Stimulated activated CD8-positive, alpha-beta memory T cell treated with anti-CD3 and anti-CD28 coated beads, Interleukin-7, amount 100 ng/mL, for 4 hours (primary cell): ENCODE results near the gene PLEKHG3.

Experiments used
- DNase-seq, 2 donors: peaks; one replicate each; pipeline ENCODE4 v3.0.0-alpha.2; 2020; ENCODE audit warnings: low read depth in 2 of 2

The PLEKHG3 gene

GRCh38 chr14:64725879-64726584 lies 21.8 kb downstream of the PLEKHG3 start:
- no peak for DNase-seq

GRCh38 chr14:64726585-64726890 lies 22.3 kb downstream of the PLEKHG3 start:
- no peak for DNase-seq

DNA sequence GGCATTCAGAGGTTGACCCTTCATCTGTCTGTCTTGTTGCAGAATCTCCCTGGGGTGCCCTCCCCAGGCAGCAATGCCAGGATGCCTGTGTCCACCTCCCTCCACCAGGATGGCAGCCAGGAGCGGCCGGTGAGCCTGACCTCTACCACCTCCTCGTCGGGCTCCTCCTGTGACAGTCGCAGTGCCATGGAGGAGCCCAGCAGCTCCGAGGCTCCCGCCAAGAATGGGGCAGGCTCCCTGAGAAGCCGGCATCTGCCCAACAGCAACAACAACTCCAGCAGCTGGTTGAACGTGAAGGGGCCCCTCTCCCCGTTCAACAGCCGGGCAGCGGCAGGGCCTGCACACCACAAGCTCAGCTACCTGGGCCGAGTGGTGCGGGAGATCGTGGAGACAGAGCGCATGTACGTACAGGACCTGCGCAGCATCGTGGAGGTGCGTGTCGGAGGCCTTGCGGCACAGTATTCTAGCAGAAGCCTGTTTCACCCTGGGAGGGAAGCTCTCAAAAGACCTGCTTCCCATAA lies 23.4 kb downstream of the PLEKHG3 start:
- no peak for DNase-seq

- DNase-seq = no peak
Measured at GRCh38 chr14:64728106-64728505, 23.9 kb downstream of the PLEKHG3 start.

GRCh38 chr14:64728856-64729255 lies 24.6 kb downstream of the PLEKHG3 start:
- DNase-seq = no peak

GRCh38 chr14:64729386-64730060 lies 25.3 kb downstream of the PLEKHG3 start:
- no peak for DNase-seq

- no peak for DNase-seq
Measured at GRCh38 chr14:64730061-64730440, 25.8 kb downstream of the PLEKHG3 start.

DNA sequence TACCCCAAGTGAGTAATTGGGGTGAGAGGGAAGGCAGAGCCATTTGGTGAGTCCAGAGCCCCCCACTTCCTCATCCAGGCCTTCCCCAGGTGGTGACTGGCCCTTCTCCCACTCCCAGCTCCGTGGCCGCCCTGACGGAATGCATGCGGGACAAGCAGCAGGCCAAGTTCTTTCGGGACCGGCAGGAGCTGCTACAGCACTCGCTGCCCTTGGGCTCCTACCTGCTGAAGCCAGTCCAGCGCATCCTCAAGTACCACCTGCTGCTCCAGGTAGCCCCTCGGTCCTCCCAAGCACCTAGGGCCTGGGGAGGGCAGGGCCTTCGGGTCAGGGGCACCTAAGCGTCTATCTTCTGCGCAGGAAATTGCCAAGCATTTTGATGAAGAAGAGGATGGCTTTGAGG lies 26.5 kb downstream of the PLEKHG3 start:
- DNase-seq = no peak

- no peak for DNase-seq
Measured at GRCh38 chr14:64731141-64731581, 26.9 kb downstream of the PLEKHG3 start.

- no peak for DNase-seq
Measured at GRCh38 chr14:64732066-64732465, 27.8 kb downstream of the PLEKHG3 start.

DNA sequence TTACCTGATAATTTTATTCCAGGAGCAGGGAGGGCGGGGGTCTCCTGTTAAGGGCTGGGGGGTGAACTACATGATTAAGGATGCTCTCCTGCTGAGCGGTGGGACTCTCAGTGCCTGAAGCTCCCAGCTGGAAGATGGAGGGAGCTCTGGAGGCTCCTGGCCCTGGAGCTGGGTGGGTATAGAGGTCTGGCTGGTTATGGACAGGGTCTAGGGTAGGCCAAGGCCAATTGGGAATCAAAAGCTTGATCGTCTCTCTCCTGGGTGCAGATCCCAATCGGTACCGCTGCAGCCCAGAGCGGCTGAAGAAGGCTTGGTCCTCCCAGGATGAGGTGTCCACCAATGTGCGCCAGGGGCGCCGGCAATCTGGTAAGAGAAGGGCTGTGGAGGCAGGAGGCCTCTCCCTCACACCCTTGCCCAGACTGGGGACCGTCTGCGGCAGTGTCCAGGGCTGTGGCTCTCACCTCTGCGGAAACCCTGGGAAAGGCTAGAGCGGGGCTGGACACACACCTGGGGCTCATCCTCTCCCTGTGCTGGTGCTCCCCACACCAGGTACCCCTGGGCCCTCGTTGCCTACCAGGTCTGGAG lies 28.4 kb downstream of the PLEKHG3 start:
- no peak for DNase-seq

DNA sequence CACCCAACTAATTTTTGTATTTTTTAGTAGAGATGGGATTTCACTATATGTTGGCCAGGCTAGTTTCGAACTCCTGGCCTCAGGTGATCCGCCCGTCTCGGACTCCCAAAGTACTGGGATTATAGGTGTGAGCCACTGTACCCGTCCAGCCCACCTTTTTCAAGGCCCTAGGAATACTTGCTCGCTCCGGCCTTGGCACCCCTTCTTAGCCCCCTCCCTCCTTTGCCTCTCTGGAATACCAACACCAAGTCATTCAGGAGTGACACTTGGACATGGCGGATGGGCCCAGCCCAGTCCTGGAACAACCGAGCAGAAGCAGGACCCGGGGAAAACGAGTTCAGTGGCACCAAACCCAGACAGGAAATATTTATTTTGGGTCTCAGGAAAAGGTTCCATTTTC lies 29.1 kb downstream of the PLEKHG3 start:
- DNase-seq = no peak

GRCh38 chr14:64733899-64734298 lies 29.7 kb downstream of the PLEKHG3 start:
- DNase-seq = no peak

DNA sequence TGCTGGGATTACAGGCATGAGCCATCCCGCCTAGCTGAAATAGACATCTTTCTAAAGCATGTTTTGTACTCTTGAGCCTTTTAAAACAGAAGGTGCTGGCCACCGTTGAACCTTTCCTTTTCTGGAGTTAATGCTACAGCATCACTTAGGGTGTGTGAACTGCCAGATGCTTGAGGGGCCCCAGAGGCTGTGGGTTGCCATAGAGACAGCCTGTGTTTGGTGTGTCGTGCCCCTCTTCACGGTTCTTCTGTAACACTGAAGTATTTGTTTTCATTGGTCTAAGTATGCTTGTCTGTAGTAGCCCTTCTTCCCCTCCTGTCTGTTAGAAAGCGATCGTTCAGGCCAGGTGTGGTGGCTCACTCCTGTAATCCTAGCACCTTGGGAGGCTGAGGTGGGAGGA lies 30.8 kb downstream of the PLEKHG3 start:
- no peak for DNase-seq

DNA sequence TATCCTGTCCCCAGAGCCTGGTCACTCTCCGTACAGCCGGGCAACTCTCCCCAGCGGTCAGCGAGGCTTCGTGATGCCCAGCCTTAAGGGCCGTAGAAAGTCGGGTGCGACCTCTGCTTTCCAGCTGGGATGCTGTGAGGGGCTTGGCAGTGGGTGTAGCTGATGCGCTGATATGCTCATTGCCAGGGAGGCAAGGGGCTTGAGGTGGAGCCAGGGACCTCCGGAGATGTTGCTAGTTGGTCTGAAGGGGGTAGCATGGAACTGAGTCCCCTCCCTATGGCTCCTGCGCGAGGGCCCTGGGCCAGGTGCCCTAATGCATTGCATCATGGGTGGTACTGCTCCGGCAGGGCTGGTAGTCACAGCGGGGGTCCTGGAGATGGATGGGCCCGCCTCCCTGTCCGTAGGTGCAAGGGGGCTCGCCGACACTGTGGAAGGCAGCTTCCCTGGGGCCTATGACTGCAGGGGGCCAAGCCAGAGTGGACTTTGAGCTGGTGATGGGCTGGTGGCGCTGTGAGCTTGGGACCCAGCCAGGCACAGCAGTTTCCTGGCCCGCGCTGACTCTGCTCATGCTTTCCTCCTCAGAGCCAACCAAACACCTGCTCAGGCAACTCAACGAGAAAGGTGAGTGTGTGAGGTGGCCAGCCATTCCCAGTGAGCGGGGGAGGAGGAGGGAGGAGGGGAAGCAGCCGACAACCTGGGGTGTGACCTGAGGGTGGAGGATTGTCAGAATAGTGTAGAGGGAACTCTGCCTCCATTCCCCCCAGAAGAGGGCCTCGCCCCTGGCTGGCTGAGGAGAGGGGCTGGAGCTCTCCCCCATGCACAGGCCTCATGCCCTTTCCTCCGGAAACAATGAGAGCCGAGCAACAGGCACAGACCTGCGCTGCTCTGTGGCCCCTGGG lies 32.3 kb downstream of the PLEKHG3 start:
- DNase-seq = no peak

GRCh38 chr14:64737391-64738280 lies 33.4 kb downstream of the PLEKHG3 start:
- DNase-seq = no peak

- no peak for DNase-seq
Measured at GRCh38 chr14:64738281-64738804, 34.1 kb downstream of the PLEKHG3 start.

GRCh38 chr14:64741200-64741599 lies 37.0 kb downstream of the PLEKHG3 start:
- DNase-seq = no peak

- DNase-seq = no peak
Measured at GRCh38 chr14:64741961-64742360, 37.7 kb downstream of the PLEKHG3 start.

GRCh38 chr14:64743061-64743460 lies 38.8 kb downstream of the PLEKHG3 start:
- DNase-seq = no peak
